CD4-positive, alpha-beta T cell (primary cell): ENCODE measurements around the gene HS6ST3. TPM values are rescaled to one million over a fixed set of nuclear protein-coding genes. Genes with fewer than 3 reads are reported as not detected.

ENCODE experiments used
- ATAC-seq: fragments of 200-7000 bp; cut with Tn5 transposase; one replicate; pipeline ENCODE4 v1.10.0; 2022; ENCODE audit warnings: mild to moderate bottlenecking; ENCODE audit not compliant: poor library complexity
- CTCF ChIA-PET: fragments of 350-600 bp; sonication (Branson Sonifier 250); formaldehyde crosslinking; loops from one replicate; lab custom pipeline; 2021; ENCODE audit warnings: antibody characterized with exemption, inconsistent platforms; lab: Charles Lee
- POLR2A ChIA-PET: fragments of 350-600 bp; sonication (Branson Sonifier 250); formaldehyde crosslinking; loops from one replicate; lab custom pipeline; 2021; ENCODE audit warnings: antibody characterized with exemption, inconsistent platforms; lab: Charles Lee
- DNase-seq, 14 experiments: peaks; one replicate each; pipeline ENCODE4 v3.0.0-alpha.2; 2013 to 2020; ENCODE audit warnings: mixed read lengths in 2 of 14
- H3K27ac ChIP-seq, 2 donors: one replicate each; pipeline versions ENCODE4 v1.5.1 to v1.7.0; 2013; ENCODE audit warnings: low read length in 2 of 2, low read depth in 1 of 2, mild to moderate bottlenecking in 1 of 2
- H3K27me3 ChIP-seq, 2 experiments: 1 replicate in 1 of 2; 2 replicates in 1 of 2; pipeline versions ENCODE4 v1.6.1 to v1.7.0; 2013; ENCODE audit warnings: low read length in 2 of 2, control low read depth in 1 of 2, mild to moderate bottlenecking in 1 of 2, moderate library complexity in 1 of 2; ENCODE audit not compliant: insufficient read depth in 2 of 2, control insufficient read depth in 1 of 2
- H3K36me3 ChIP-seq: one replicate; pipeline ENCODE4 v1.6.1; 2013; ENCODE audit warnings: low read length, control low read depth; ENCODE audit not compliant: insufficient read depth
- H3K4me1 ChIP-seq: one replicate; pipeline ENCODE4 v1.6.1; 2013; ENCODE audit warnings: low read length, control low read depth; ENCODE audit not compliant: insufficient read depth
- H3K4me3 ChIP-seq: one replicate; pipeline ENCODE4 v1.5.1; 2013; ENCODE audit warnings: mild to moderate bottlenecking, low read length, moderate library complexity
- H3K9me3 ChIP-seq, 2 experiments: 1 replicate in 1 of 2; 2 replicates in 1 of 2; pipeline versions ENCODE4 v1.6.1 to v1.7.0; 2013; ENCODE audit warnings: low read length in 2 of 2, mild to moderate bottlenecking in 2 of 2, control low read depth in 1 of 2, moderate library complexity in 1 of 2; ENCODE audit not compliant: control insufficient read depth in 1 of 2, insufficient read depth in 1 of 2
- H3K27ac Mint-ChIP-seq: one replicate; pipeline ENCODE4 v1.8.0; 2020; ENCODE audit warnings: mixed read lengths
- H3K27me3 Mint-ChIP-seq: one replicate; pipeline ENCODE4 v1.8.0; 2021; ENCODE audit warnings: mixed read lengths
- H3K36me3 Mint-ChIP-seq: one replicate; pipeline ENCODE4 v1.8.0; 2021; ENCODE audit warnings: low read depth, mixed read lengths
- H3K4me1 Mint-ChIP-seq: one replicate; pipeline ENCODE4 v1.8.0; 2021; ENCODE audit warnings: low read depth, mixed read lengths
- H3K4me3 Mint-ChIP-seq: one replicate; pipeline ENCODE4 v1.8.0; 2020; ENCODE audit warnings: mild to moderate bottlenecking, mixed read lengths
- H3K9me3 Mint-ChIP-seq: one replicate; pipeline ENCODE4 v1.8.0; 2020; ENCODE audit warnings: mixed read lengths
- intact Hi-C, 2 experiments: fragments of 100-400 bp; cut with DNase I in 1 of 2; cut with micrococcal nuclease in 1 of 2; formaldehyde crosslinking; loops; one replicate each; pipeline versions ENCODE4 v1.15.1 to v1.9.0; 2023 to 2025; cut with DNase I, micrococcal nuclease
- total RNA-seq, 174 experiments: library from RNA in 2 of 174; stranded (reverse) in 2 of 174; gene quantifications; one replicate each; pipeline ENCODE4 v1.2.3 and lab custom pipeline; 2021 to 2026
- TF ChIP-seq, protein P1 (sequence below): fragments of 200-600 bp; IDR thresholded peaks from one replicate; pipeline ENCODE4 v1.8.0; 2022; ENCODE audit warnings: antibody characterized with exemption, mild to moderate bottlenecking

HS6ST3 gene
- total RNA-seq, 2 experiments from 2014 or later: not detected

DNA sequence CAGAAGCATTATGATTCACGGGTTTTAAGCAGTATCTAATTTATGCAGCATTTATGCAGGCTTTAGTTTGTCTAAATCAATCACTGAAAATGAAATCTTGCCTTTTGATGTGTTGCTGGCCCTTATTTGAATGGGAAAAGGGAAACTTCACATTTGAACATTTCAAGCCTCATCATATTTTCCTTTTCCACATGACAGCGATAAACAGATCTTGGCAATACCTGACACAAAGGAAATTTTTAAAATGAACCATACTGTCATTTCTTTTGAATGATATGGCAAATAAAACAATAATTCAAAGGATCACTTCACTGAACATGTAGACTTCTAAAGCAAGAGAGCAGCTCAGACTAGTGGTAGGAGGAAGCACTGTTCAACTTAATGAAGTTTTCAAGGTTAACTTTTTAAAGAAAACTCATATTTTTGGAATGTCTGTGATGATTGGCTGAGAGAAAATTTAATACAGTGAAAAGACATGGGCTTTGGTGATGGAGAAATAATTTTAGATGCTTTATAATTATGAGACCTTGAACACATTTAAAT is 706.3 kb downstream of the HS6ST3 start:
- TF ChIP-seq, protein P1, sequence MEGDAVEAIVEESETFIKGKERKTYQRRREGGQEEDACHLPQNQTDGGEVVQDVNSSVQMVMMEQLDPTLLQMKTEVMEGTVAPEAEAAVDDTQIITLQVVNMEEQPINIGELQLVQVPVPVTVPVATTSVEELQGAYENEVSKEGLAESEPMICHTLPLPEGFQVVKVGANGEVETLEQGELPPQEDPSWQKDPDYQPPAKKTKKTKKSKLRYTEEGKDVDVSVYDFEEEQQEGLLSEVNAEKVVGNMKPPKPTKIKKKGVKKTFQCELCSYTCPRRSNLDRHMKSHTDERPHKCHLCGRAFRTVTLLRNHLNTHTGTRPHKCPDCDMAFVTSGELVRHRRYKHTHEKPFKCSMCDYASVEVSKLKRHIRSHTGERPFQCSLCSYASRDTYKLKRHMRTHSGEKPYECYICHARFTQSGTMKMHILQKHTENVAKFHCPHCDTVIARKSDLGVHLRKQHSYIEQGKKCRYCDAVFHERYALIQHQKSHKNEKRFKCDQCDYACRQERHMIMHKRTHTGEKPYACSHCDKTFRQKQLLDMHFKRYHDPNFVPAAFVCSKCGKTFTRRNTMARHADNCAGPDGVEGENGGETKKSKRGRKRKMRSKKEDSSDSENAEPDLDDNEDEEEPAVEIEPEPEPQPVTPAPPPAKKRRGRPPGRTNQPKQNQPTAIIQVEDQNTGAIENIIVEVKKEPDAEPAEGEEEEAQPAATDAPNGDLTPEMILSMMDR: no peak
- intact Hi-C loops: no loop called here
- no peaks in the 10 kb centered on the region for H3K9me3 ChIP-seq

DNA sequence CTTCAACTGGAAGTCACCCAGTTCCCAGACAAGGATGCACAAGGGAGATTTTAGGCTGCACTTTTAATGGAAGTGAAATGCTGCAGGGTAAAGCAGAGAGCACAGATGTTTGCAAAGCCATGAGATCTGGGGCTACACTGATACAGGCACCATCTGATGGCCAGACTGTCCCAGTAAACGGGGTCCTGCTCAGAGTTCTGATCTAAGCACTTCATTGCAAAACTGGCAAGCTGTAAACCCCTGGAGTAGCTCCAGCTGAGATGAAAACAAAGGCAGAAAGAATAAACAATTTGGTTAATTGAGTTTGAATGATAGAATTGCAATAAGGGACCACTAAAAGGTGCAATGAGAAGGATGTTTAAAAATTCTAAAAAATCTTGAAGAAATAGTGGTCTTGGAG is 707.2 kb downstream of the HS6ST3 start:
- POLR2A ChIA-PET: no interaction called here
- Histone ChIP-seq H3K27ac (no peak overlapping the region), H3K9me3 (no peaks in the 10 kb centered on the region), H3K4me1 (no peaks in the 10 kb centered on the region), H3K4me3 (no peak overlapping the region), H3K27me3 (no peaks in the 10 kb centered on the region), H3K36me3 (no peaks in the 10 kb centered on the region)
- no peak overlapping the region for H3K4me3 Mint-ChIP-seq
- peaks cover 5% of the 10 kb centered on the region for H3K27me3 Mint-ChIP-seq
- H3K27ac Mint-ChIP-seq: no peak overlapping the region
- no peaks in the 10 kb centered on the region for H3K36me3 Mint-ChIP-seq
- TF ChIP-seq, protein P1: no peak
- no peak for DNase-seq
- intact Hi-C loops: no loop called here
- H3K4me1 Mint-ChIP-seq: no peaks in the 10 kb centered on the region
- CTCF ChIA-PET: no interaction called here
- H3K9me3 Mint-ChIP-seq: no peaks in the 10 kb centered on the region
- no peak for ATAC-seq

More for the DNA sequence above, 706.3 kb downstream of the HS6ST3 start:
- Histone ChIP-seq H3K36me3 (no peaks in the 10 kb centered on the region), H3K27ac (no peak overlapping the region), H3K4me3 (no peak overlapping the region), H3K27me3 (no peaks in the 10 kb centered on the region), H3K4me1 (no peaks in the 10 kb centered on the region)
- POLR2A ChIA-PET: no interaction called here
- no peak for ATAC-seq
- H3K9me3 Mint-ChIP-seq: no peaks in the 10 kb centered on the region
- H3K27me3 Mint-ChIP-seq: peaks cover 5% of the 10 kb centered on the region
- H3K4me3 Mint-ChIP-seq: no peak overlapping the region
- no peaks in the 10 kb centered on the region for H3K4me1 Mint-ChIP-seq
- CTCF ChIA-PET: no interaction called here
- H3K27ac Mint-ChIP-seq: no peak overlapping the region
- H3K36me3 Mint-ChIP-seq: no peaks in the 10 kb centered on the region
- no peak for DNase-seq

DNA sequence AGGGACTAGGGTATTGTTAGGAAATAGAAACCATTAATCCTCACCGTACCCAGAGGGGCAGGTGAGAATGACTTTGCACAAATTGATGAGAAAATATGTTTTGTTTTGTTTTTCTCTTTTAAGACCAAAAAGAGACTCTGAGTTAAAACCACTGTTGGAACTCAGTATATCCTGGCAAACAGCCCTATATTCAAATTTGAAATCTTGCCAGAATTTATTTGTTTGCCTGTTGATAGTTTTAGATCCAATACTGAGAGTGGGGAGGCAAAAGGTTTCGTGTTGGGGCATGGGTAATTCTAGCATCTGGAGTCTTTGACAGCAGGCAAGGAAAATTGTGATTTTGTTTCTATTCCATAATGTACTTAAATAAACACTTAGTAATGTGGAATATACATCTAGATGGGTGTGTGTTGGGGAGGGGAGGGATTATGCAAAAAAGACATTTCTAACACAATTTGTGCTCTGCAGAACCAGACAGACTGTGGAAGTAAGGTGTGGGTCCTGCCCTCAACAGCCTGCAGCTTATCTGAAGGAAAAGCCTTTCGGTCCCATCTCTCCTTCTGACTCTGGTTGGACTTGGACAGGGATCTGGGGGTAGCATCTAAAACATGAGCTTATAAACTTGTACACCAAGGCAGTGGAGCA is 713.7 kb downstream of the HS6ST3 start:
- Mint-ChIP-seq H3K27me3 (peaks cover 5% of the 10 kb centered on the region), H3K36me3 (no peaks in the 10 kb centered on the region), H3K9me3 (peaks cover 7% of the 10 kb centered on the region), H3K27ac (no peak overlapping the region), H3K4me3 (no peak overlapping the region), H3K4me1 (no peaks in the 10 kb centered on the region)
- DNase-seq: no peak
- intact Hi-C loops: no loop called here
- POLR2A ChIA-PET: no interaction called here
- no peak overlapping the region for H3K4me3 ChIP-seq
- TF ChIP-seq, protein P1: no peak
- no peaks in the 10 kb centered on the region for H3K9me3 ChIP-seq
- H3K27me3 ChIP-seq: no peaks in the 10 kb centered on the region
- no peak for ATAC-seq
- CTCF ChIA-PET: no interaction called here
- no peaks in the 10 kb centered on the region for H3K36me3 ChIP-seq
- no peak overlapping the region for H3K27ac ChIP-seq
- no peaks in the 10 kb centered on the region for H3K4me1 ChIP-seq
